Fibroblast of villous mesenchyme (primary cell): ENCODE data around the gene DLGAP1. TPM values are rescaled to one million over a fixed set of nuclear protein-coding genes. Genes with fewer than 3 reads are reported as not detected.

Experiments used
- DNase-seq: peaks from one replicate; pipeline ENCODE4 v3.0.0-alpha.2; 2010; ENCODE audit warnings: low read depth
- H3K4me3 ChIP-seq: 2 replicates; pipeline ENCODE4 v1.5.1; 2011; ENCODE audit warnings: low read depth, mild to moderate bottlenecking, low read length
- total RNA-seq: library from RNA; depleted of rRNA; stranded (reverse); fragments of >200 nt; gene quantifications from 2 replicates; pipeline ENCODE4 v1.2.3, GENCODE V29; 2012
- TF ChIP-seq, protein P1 (sequence below): IDR thresholded peaks from 2 replicates; pipeline ENCODE4 v1.5.1; 2012; ENCODE audit warnings: low read depth, mild to moderate bottlenecking, low read length; ENCODE audit not compliant: insufficient read depth

Gene DLGAP1
- total RNA-seq, 1 donor, result 0.86 TPM

DNA sequence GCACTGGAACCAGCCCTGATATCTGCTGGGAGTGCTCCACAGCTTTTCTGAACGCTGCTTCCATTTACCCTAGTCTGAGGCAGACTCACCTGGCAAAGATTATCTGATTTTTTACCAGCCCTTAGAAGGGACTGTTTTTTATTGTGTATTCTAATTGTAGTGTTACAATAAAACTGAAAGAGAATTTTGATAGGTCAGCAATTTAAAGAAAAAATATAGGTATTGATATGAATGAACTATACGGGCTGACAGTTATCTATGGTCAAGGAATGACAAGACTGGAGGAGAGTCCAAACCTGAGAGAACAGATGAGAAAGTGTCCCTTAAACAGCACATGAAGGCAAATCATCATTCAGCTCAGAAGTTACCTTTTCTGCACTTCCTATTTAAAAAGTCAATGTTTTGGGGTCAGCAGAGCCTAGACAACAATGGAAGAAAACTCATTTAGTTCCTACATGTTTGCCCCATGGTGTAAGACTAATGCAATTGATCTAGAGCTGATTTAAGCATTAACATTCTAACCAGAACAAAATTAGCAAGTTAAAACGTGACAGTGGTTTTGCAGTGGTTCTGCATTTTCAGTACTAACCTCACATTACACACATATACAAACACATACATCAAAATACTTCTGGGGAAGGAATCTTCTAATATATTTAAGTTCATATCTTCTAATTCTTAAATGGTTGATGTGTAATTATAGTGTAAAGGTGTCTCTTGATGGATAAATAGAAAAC, 504.3 kb downstream of the DLGAP1 start:
- TF ChIP-seq, protein P1, sequence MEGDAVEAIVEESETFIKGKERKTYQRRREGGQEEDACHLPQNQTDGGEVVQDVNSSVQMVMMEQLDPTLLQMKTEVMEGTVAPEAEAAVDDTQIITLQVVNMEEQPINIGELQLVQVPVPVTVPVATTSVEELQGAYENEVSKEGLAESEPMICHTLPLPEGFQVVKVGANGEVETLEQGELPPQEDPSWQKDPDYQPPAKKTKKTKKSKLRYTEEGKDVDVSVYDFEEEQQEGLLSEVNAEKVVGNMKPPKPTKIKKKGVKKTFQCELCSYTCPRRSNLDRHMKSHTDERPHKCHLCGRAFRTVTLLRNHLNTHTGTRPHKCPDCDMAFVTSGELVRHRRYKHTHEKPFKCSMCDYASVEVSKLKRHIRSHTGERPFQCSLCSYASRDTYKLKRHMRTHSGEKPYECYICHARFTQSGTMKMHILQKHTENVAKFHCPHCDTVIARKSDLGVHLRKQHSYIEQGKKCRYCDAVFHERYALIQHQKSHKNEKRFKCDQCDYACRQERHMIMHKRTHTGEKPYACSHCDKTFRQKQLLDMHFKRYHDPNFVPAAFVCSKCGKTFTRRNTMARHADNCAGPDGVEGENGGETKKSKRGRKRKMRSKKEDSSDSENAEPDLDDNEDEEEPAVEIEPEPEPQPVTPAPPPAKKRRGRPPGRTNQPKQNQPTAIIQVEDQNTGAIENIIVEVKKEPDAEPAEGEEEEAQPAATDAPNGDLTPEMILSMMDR, result no peak
- DNase-seq, result no peak

DNA sequence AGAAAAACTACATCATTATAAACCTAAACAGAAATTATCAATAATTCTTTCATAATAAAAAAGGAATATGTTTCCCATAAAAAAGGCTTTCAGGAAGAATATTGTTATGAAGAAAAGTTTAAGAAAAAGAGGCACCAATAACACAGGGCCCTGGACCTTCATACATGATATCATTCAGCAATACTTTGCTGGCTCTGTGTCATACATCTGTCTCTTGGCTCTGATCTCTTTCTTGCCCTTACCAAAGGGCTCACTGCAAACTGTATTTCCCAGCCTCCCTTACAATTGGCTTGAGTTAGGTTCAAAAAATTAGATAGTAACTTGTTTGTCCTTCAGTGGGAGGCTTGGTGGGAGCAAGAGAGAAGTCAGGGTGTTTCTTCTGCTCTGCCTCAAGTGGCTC, 506.1 kb downstream of the DLGAP1 start:
- DNase-seq, result no peak
- no peak overlapping the region for H3K4me3 ChIP-seq
- TF ChIP-seq, protein P1, result no peak

More for the DNA sequence above, 504.3 kb downstream of the DLGAP1 start:
- H3K4me3 ChIP-seq, result no peak overlapping the region

DNA sequence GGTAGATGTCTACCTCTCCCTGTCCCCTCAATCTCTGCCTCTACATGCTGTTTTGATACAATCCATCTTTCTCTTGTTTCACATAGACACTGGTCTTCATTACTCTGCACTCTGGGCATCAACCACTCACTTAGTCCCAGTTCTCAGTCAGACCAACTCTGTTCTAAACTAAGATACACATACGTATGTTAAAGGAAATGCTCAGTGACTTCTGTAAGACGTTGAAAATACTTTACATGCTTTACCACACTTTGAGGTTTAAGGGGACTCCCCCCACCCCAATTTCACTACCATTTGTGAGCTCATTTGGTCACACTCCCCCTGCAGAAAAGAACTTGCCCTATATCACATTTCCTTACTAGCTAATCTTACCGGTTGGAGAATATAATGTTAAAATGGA, 507.7 kb downstream of the DLGAP1 start:
- no peak overlapping the region for H3K4me3 ChIP-seq
- no peak for DNase-seq
- TF ChIP-seq, protein P1, result no peak

DNA sequence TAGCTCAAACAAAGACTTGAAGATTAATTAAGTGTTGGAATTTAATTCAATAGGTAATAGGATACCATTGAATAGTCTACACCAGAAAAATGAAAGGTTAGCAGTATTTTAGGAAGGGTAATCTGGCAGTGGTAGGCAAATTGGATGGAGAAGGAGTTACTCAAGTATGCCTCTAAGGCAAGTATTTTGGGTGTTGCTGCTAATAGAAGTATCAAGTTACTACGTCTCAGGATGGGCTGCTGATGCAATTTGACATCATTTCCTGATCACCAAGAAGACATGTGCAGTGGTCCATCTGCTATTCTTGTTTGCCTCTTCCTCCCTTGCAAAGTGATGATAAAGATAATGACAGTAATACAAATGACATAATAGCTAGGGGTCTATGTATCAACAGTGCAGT, 519.8 kb downstream of the DLGAP1 start:
- no peak overlapping the region for H3K4me3 ChIP-seq
- DNase-seq, result no peak
- TF ChIP-seq, protein P1, result no peak

DNA sequence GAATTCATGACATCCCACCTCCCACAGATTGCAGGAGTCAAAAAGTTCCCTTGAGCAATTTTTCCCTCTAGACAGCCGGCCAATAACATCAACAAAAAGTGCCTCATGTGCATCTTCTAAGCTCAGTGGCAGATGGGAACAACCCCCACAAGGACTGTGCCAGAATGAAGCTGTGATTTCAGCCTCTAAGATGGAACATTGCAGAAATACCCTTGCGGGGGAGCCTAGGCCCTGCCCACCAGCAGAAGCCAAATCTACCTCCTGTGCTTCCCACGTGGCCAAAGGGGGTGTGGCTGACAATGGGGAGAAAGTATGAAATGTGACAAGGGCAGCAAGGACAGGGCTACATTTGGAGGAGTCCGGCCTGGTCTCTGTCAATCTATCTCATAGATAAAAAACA, 522.8 kb downstream of the DLGAP1 start:
- TF ChIP-seq, protein P1, result no peak
- DNase-seq, result no peak
- no peak overlapping the region for H3K4me3 ChIP-seq

DNA sequence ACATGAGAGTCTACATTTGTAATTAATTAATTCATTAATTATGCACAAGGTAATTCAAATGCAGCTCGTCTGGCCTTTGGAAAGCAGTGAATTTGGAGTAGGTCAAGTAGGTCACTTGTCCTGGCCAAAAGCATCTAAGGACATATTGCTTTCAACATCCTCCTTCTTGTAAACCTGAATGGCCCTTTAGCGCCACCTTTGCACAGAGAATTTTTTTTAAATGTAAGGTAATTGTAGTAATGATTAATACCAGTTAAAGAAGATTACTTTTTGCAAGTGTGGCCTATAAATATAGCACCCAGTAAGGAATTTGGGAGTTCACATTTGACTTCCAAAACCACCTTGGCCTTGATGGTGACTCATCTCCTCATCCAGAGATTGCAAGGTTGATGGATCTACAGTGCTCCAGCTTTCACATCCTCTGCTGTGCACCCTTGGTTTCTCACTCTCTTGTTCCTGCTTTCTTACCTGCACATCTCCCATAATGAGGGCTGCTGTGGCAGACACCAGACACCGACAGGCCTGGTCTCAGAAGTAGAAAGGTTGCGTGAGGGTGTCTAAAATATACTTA, 523.5 kb downstream of the DLGAP1 start:
- TF ChIP-seq, protein P1, result no peak
- no peak for DNase-seq
- no peak overlapping the region for H3K4me3 ChIP-seq

DNA sequence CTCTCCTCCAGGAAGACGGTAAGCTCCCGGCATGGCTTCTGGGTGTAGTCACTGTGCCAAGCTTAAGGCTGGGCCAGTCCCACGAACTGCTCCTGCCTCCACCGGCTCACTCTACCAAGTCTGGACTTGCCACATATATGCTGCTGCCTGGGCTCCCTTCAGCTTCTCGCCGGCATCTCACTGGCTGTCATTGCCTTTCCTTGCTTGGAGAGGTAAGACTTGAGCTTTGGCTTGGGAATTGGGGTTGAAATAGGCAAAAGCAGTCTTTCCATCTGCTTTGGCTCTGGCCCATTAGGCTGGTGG, 524.1 kb downstream of the DLGAP1 start:
- no peak for DNase-seq
- TF ChIP-seq, protein P1, result no peak
- no peak overlapping the region for H3K4me3 ChIP-seq
